Fibroblast of lung (primary cell): ENCODE measurements around the gene HES3.

Experiments used
- CTCF ChIP-seq, 2 donors: IDR thresholded peaks in 1 of 2; conservative IDR thresholded peaks in 1 of 2; 1 replicate in 1 of 2; 2 replicates in 1 of 2; pipeline ENCODE4 v1.5.1; 2011 to 2012; ENCODE audit warnings: low read length in 2 of 2, control low read depth in 1 of 2, inconsistent platforms in 1 of 2, low read depth in 1 of 2, mild to moderate bottlenecking in 1 of 2
- EZH2 ChIP-seq: IDR thresholded peaks from 2 replicates; pipeline ENCODE4 v1.5.1; 2012; ENCODE audit warnings: low read length, control low read depth, mild to moderate bottlenecking; ENCODE audit errors: missing control alignments

DNA sequence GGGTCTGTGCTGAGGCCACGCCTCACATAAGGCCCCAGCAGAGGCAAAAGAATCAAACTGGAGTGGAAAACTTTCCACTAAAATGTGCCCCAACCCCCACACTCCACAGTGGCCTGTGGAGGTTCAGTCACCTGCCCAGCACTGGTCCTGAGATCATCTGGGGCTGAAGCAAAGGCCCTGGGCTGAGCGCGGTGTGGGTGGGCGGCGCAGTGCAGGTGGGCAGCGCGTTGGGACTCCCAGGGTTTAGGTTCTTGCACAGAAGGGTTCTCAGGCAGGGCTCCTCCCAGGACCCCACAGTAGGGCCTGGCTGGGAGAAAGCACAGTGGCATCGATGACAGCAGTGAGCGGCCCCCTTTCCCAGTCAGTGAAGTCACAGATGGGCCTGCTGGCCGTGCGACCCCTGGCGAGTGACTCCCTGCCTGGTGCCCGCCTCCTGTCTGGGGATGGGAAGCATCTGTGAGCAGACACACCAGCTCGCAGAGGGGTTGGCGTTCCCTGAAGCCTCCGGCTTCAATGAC is 30.7 kb downstream of the HES3 start:
- TF ChIP-seq CTCF (conservative IDR thresholded peaks at IDR 0.05 in 1 of 2, IDR thresholded peaks at IDR 0.05 in 1 of 2; ENCODE audit: low read depth in 1 of 2, low read length in 2 of 2) (no peak), EZH2 (no peak)
